HG02642 (cell line): ENCODE data around the gene TMEM123.

ENCODE experiments used
- ATAC-seq: cut with Tn5 transposase; IDR thresholded peaks from one replicate; pipeline ENCODE4 v1.9.1; 2021; ENCODE audit warnings: mild to moderate bottlenecking; ENCODE audit not compliant: unreplicated experiment, poor library complexity

Gene TMEM123

GRCh38 chr11:102452461-102453301 lies at the start of gene TMEM123:
TMEM123 (minus strand) TSS chr11:102452765; CDS start chr11:102452623, 142 bp downstream.
- peak; percentile 70 for ATAC-seq

- no peak for ATAC-seq
These were observed 48.3 kb upstream of the TMEM123 start for GRCh38 chr11:102500829-102501228.

GRCh38 chr11:102499931-102500330 lies 47.4 kb upstream of the TMEM123 start:
- ATAC-seq = no peak

GRCh38 chr11:102499151-102499550 lies 46.6 kb upstream of the TMEM123 start:
- no peak for ATAC-seq

- ATAC-seq = no peak
These were observed 44.5 kb upstream of the TMEM123 start for GRCh38 chr11:102497061-102497460.

- ATAC-seq = peak; percentile 85
These were observed 42.8 kb upstream of the TMEM123 start for GRCh38 chr11:102495161-102496042.

- ATAC-seq = no peak
These were observed 41.7 kb upstream of the TMEM123 start for GRCh38 chr11:102494216-102494615.

- no peak for ATAC-seq
These were observed 41.0 kb upstream of the TMEM123 start for GRCh38 chr11:102493524-102493923.

- no peak for ATAC-seq
These were observed 39.4 kb upstream of the TMEM123 start for GRCh38 chr11:102491969-102492368.

- no peak for ATAC-seq
These were observed 36.9 kb upstream of the TMEM123 start for GRCh38 chr11:102489186-102490145.

GRCh38 chr11:102488208-102488607 lies 35.6 kb upstream of the TMEM123 start:
- peak; percentile 88 for ATAC-seq

- no peak for ATAC-seq
These were observed 34.6 kb upstream of the TMEM123 start for GRCh38 chr11:102487214-102487613.

GRCh38 chr11:102486584-102486983 lies 34.0 kb upstream of the TMEM123 start:
- ATAC-seq = no peak

GRCh38 chr11:102485095-102485722 lies 32.6 kb upstream of the TMEM123 start:
- no peak for ATAC-seq

GRCh38 chr11:102482433-102482832 lies 29.9 kb upstream of the TMEM123 start:
- no peak for ATAC-seq

GRCh38 chr11:102479733-102480132 lies 27.2 kb upstream of the TMEM123 start:
- no peak for ATAC-seq

- no peak for ATAC-seq
These were observed 26.2 kb upstream of the TMEM123 start for GRCh38 chr11:102478673-102479299.

- no peak for ATAC-seq
These were observed 24.2 kb upstream of the TMEM123 start for GRCh38 chr11:102476812-102477211.

- ATAC-seq = no peak
These were observed 23.5 kb upstream of the TMEM123 start for GRCh38 chr11:102476069-102476468.
